IMR-90 (cell line): ENCODE measurements around the gene H1-8. TPM values are rescaled to one million over a fixed set of nuclear protein-coding genes. Genes with fewer than 3 reads are reported as not detected.

Source experiments
- ATAC-seq: fragments of 200-7000 bp; cut with Tn5 transposase; 2 replicates; pipeline ENCODE4 v1.9.1; 2020; ENCODE audit warnings: low read depth, mild to moderate bottlenecking, moderate library complexity
- BruUV-seq: library from RNA; stranded (reverse); fragments of 400-500 nt; replicated peaks from 2 replicates; lab custom pipeline; 2021; lab: Mats Ljungman, UMichigan
- CTCF ChIA-PET: fragments of 300-600 bp; formaldehyde crosslinking; extraction: SDS; loops from one replicate; lab custom pipeline; 2021; ENCODE audit warnings: antibody characterized with exemption; lab: Yijun Ruan, JAX
- POLR2A ChIA-PET: fragments of 300-600 bp; sonication (Branson Sonifier 250); formaldehyde crosslinking; loops from one replicate; lab custom pipeline; 2022; ENCODE audit warnings: antibody characterized with exemption; ENCODE audit not compliant: unreplicated experiment; lab: Charles Lee
- DNase-seq: peaks from one replicate; pipeline ENCODE4 v3.0.0; 2013
- H2AFZ ChIP-seq: replicated peaks from 2 replicates; pipeline ENCODE3; 2013; ENCODE audit warnings: low read length, mild to moderate bottlenecking; ENCODE audit not compliant: poor library complexity
- H2AK5ac ChIP-seq: 2 replicates; pipeline ENCODE4 v1.6.1; 2013; ENCODE audit warnings: low read depth, low read length, inconsistent platforms
- H2AK9ac ChIP-seq: replicated peaks from 2 replicates; pipeline ENCODE3; 2013; ENCODE audit warnings: mild to moderate bottlenecking, low read depth, low read length, moderate library complexity; ENCODE audit not compliant: poor library complexity
- H2BK120ac ChIP-seq: 2 replicates; pipeline ENCODE4 v1.6.1; 2013; ENCODE audit warnings: low read depth, low read length, inconsistent platforms
- H2BK15ac ChIP-seq: 3 replicates; pipeline ENCODE4 v1.6.1; 2013; ENCODE audit warnings: low read depth, low read length, inconsistent platforms
- H2BK20ac ChIP-seq: 2 replicates; pipeline ENCODE4 v1.6.1; 2013; ENCODE audit warnings: low read depth, mild to moderate bottlenecking, inconsistent platforms, low read length, moderate library complexity
- H2BK5ac ChIP-seq: 2 replicates; pipeline ENCODE4 v1.6.1; 2013; ENCODE audit warnings: mild to moderate bottlenecking, low read depth, low read length, inconsistent platforms; ENCODE audit not compliant: poor library complexity, severe bottlenecking
- H3K14ac ChIP-seq: replicated peaks from 2 replicates; pipeline ENCODE4 v1.6.1; 2013; ENCODE audit warnings: low read depth, low read length, inconsistent platforms
- H3K18ac ChIP-seq: 2 replicates; pipeline ENCODE4 v1.6.1; 2013; ENCODE audit warnings: low read depth, low read length, control low read depth
- H3K23ac ChIP-seq: 2 replicates; pipeline ENCODE4 v1.6.1; 2013; ENCODE audit warnings: low read depth, low read length, inconsistent platforms
- H3K27ac ChIP-seq: 2 replicates; pipeline ENCODE4 v1.5.1; 2013; ENCODE audit warnings: mild to moderate bottlenecking, control low read depth, low read length; ENCODE audit not compliant: insufficient read depth
- H3K27me3 ChIP-seq: 2 replicates; pipeline ENCODE4 v1.6.1; 2013; ENCODE audit warnings: low read length; ENCODE audit not compliant: control insufficient read depth, insufficient read depth
- H3K36me3 ChIP-seq: 2 replicates; pipeline ENCODE4 v1.6.1; 2013; ENCODE audit warnings: low read length, mixed read lengths; ENCODE audit not compliant: control insufficient read depth, insufficient read depth
- H3K4ac ChIP-seq: 2 replicates; pipeline ENCODE4 v1.6.1; 2013; ENCODE audit warnings: low read depth, low read length, inconsistent platforms
- H3K4me1 ChIP-seq: 2 replicates; pipeline ENCODE4 v1.6.1; 2013; ENCODE audit warnings: low read length, mixed read lengths; ENCODE audit not compliant: control insufficient read depth, insufficient read depth
- H3K4me2 ChIP-seq: 2 replicates; pipeline ENCODE4 v1.6.1; 2013; ENCODE audit warnings: low read depth, mild to moderate bottlenecking, control low read depth, low read length, moderate library complexity
- H3K4me3 ChIP-seq: 2 replicates; pipeline ENCODE4 v1.5.1; 2013; ENCODE audit warnings: low read depth, mild to moderate bottlenecking, control low read depth, low read length, moderate library complexity; ENCODE audit not compliant: insufficient read depth
- H3K56ac ChIP-seq: 2 replicates; pipeline ENCODE4 v1.6.1; 2013; ENCODE audit warnings: low read length, inconsistent platforms; ENCODE audit not compliant: insufficient read depth; ENCODE audit errors: extremely low read depth
- H3K79me1 ChIP-seq, 2 experiments: 2 replicates each; pipeline ENCODE4 v1.6.1; 2013; ENCODE audit warnings: low read length in 2 of 2, inconsistent platforms in 1 of 2, low read depth in 1 of 2
- H3K9ac ChIP-seq: 2 replicates; pipeline ENCODE4 v1.6.1; 2013; ENCODE audit warnings: low read depth, low read length, control low read depth
- H3K9me1 ChIP-seq: 2 replicates; pipeline ENCODE4 v1.6.1; 2013; ENCODE audit warnings: low read length, inconsistent platforms; ENCODE audit not compliant: insufficient read depth
- H3K9me3 ChIP-seq: 2 replicates; pipeline ENCODE4 v1.6.1; 2013; ENCODE audit warnings: low read length; ENCODE audit not compliant: control insufficient read depth, insufficient read depth
- H4K20me1 ChIP-seq: 2 replicates; pipeline ENCODE4 v1.6.1; 2013; ENCODE audit warnings: low read length, inconsistent platforms; ENCODE audit not compliant: insufficient read depth
- H4K5ac ChIP-seq: 2 replicates; pipeline ENCODE4 v1.6.1; 2013; ENCODE audit warnings: mild to moderate bottlenecking, low read depth, low read length, control low read depth
- H4K8ac ChIP-seq, 2 experiments: 2 replicates each; pipeline ENCODE4 v1.6.1; 2013; ENCODE audit warnings: low read depth in 2 of 2, low read length in 2 of 2, control low read depth in 1 of 2, inconsistent platforms in 1 of 2
- H4K91ac ChIP-seq: 2 replicates; pipeline ENCODE4 v1.6.1; 2013; ENCODE audit warnings: low read depth, low read length, inconsistent platforms; ENCODE audit not compliant: insufficient read depth
- CHD1 ChIP-seq: IDR thresholded peaks from 2 replicates; pipeline ENCODE4 v1.6.1; 2012; ENCODE audit warnings: low read depth, low read length, improper control_type of control experiment
- MAFK ChIP-seq: IDR thresholded peaks from 2 replicates; pipeline ENCODE4 v1.6.1; 2012; ENCODE audit warnings: low read depth, low read length, improper control_type of control experiment
- MXI1 ChIP-seq: IDR thresholded peaks from 2 replicates; pipeline ENCODE4 v1.6.1; 2012; ENCODE audit warnings: low read depth, mild to moderate bottlenecking, low read length, moderate library complexity, borderline replicate concordance
- RFX5 ChIP-seq: IDR thresholded peaks from 2 replicates; pipeline ENCODE4 v1.8.0; 2012; ENCODE audit warnings: low read depth, mild to moderate bottlenecking, low read length, moderate library complexity
- SMC3 ChIP-seq: fragments of 150-350 bp; IDR thresholded peaks from 2 replicates; pipeline ENCODE4 v1.6.1; 2016; ENCODE audit warnings: low read depth, mild to moderate bottlenecking, antibody characterized with exemption, low read length, moderate library complexity
- WGBS, 2 experiments: methylation state at CpG; one replicate each; pipeline versions ENCODE4 v1.1.5 to v1.1.7; 2013; ENCODE audit warnings: missing lambda C conversion rate in 2 of 2; ENCODE audit not compliant: insufficient read length in 1 of 2; ENCODE audit errors: extremely low coverage in 2 of 2; 5-methylcytosine and 5-hydroxymethylcytosine counted together
- dilution Hi-C: fragments of 300-500 bp; cut with HindIII; formaldehyde crosslinking; loops from one replicate; pipeline ENCODE4 v1.14.3; 2018; ENCODE audit warnings: low sequenced_read_pairs; ENCODE audit not compliant: unreplicated experiment
- in situ Hi-C: fragments of 300-500 bp; cut with MboI; formaldehyde crosslinking; loops from 3 replicates; pipeline ENCODE4 v1.14.3; 2019; ENCODE audit warnings: low sequenced_read_pairs, inconsistent platforms, mixed read lengths
- intact Hi-C: fragments of 100-400 bp; cut with micrococcal nuclease; formaldehyde crosslinking; loops from 2 replicates; pipeline ENCODE4 v1.10.0; 2022
- polyA plus RNA-seq, 3 experiments: library from polyadenylated mRNA; depleted of rRNA; stranded (reverse); fragments of >200 nt; gene quantifications; 2 replicates each; pipeline ENCODE4 v1.2.3, GENCODE V29; 2012; ENCODE audit warnings: low replicate concordance in 1 of 3
- total RNA-seq: library from RNA; depleted of rRNA; stranded (reverse); fragments of >200 nt; gene quantifications from 2 replicates; pipeline ENCODE4 v1.2.3, GENCODE V29; 2012
- TF ChIP-seq, protein P1 (sequence below): fragments of 150-350 bp; IDR thresholded peaks from 2 replicates; pipeline ENCODE4 v1.6.1; 2016; ENCODE audit warnings: low read depth, mild to moderate bottlenecking, low read length, moderate library complexity, borderline replicate concordance

Gene H1-8
- total and polyA plus RNA-seq, 2 of the 4 experiments (the other 2 are of a cell fraction), result not detected

DNA sequence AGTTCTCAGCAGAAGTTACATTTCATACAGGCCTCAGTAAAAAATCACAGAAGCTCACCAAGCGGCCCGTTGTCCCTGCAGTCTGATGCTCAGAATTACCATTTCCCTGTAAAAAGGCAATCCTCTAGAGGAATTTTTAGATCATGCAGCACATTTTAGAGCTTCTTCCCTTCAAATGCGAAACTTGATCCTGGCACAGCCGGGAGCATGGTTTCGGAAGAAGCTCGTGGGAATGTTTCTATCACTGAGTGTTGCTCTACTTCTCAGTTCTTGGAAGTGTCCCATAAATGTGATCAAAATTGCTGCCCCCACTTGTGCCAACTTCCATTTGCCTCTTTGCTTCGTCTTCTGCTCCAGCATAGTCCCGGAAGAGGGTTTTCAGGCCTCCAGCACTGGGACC, 3.8 kb upstream of the H1-8 start:
- Histone ChIP-seq H2AK5ac (no peak overlapping the region), H2AK9ac (no peak overlapping the region), H2AFZ (no peak overlapping the region), H4K20me1 (no peaks in the 10 kb centered on the region), H3K4me3 (no peak overlapping the region), H3K27ac (no peak overlapping the region), H2BK120ac (no peak overlapping the region), H3K9ac (no peak overlapping the region), H3K23ac (no peak overlapping the region), H3K4me1 (peaks cover 3% of the 10 kb centered on the region; the same call in 1 of the 2 replicates), H3K14ac (no peak overlapping the region), H3K9me1 (no peaks in the 10 kb centered on the region), H3K27me3 (peaks cover 5% of the 10 kb centered on the region; the same call in 1 of the 2 replicates), H3K4me2 (no peak overlapping the region), H2BK20ac (no peak overlapping the region), H3K9me3 (no peaks in the 10 kb centered on the region), H3K56ac (no peak overlapping the region), H4K8ac (no peak overlapping the region), H3K18ac (no peak overlapping the region), H3K36me3 (no peaks in the 10 kb centered on the region), H3K4ac (no peak overlapping the region), H3K79me1 (no peaks in the 10 kb centered on the region), H2BK15ac (no peak overlapping the region; the same call in 2 of the 3 replicates), H4K5ac (no peak overlapping the region), H4K91ac (no peak overlapping the region), H2BK5ac (no peak overlapping the region)
- in situ Hi-C loops (no loop called here), intact Hi-C loops (loop anchor here (5.0 kb wide), 1 partner anchor 87 kb away; no protein-coding TSS in a partner anchor), dilution Hi-C loops (no loop called here)
- ChIA-PET POLR2A (no interaction called here), CTCF (no interaction called here)
- DNase-seq (no peak), ATAC-seq (no peak; the same call in 1 of the 2 replicates)
- 76% methylated on average over 2 of the region's 8 CpGs; no CpG with 5 or more reads in 1 of the 2 experiments for WGBS, 2 experiments
- BruUV-seq, result no TSS peak
- TF ChIP-seq, protein P1, sequence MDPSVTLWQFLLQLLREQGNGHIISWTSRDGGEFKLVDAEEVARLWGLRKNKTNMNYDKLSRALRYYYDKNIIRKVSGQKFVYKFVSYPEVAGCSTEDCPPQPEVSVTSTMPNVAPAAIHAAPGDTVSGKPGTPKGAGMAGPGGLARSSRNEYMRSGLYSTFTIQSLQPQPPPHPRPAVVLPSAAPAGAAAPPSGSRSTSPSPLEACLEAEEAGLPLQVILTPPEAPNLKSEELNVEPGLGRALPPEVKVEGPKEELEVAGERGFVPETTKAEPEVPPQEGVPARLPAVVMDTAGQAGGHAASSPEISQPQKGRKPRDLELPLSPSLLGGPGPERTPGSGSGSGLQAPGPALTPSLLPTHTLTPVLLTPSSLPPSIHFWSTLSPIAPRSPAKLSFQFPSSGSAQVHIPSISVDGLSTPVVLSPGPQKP, result no peak
- TF ChIP-seq RFX5, result no peak
- no peak for TF ChIP-seq MXI1
- TF ChIP-seq MAFK, result no peak
- no peak for TF ChIP-seq CHD1
- no peak for TF ChIP-seq SMC3
